A673 (cell line): ENCODE results near the gene EFCAB8.

Experiments
- EZH2 ChIP-seq: fragments of 200-600 bp; sonication (generic); IDR thresholded peaks from 2 replicates; pipeline ENCODE4 v1.6.1; 2017; ENCODE audit warnings: borderline replicate concordance, low read depth, mild to moderate bottlenecking, mixed read lengths, antibody characterized with exemption, low read length; ENCODE audit not compliant: poor library complexity, severe bottlenecking
- TF ChIP-seq, protein P1 (sequence below): fragments of 300-800, 200-600 bp; sonication (generic); conservative IDR thresholded peaks from 2 replicates; pipeline ENCODE4 v1.5.1; 2017; ENCODE audit warnings: low read depth, mild to moderate bottlenecking, antibody characterized with exemption, low read length, moderate library complexity, mixed read lengths

DNA sequence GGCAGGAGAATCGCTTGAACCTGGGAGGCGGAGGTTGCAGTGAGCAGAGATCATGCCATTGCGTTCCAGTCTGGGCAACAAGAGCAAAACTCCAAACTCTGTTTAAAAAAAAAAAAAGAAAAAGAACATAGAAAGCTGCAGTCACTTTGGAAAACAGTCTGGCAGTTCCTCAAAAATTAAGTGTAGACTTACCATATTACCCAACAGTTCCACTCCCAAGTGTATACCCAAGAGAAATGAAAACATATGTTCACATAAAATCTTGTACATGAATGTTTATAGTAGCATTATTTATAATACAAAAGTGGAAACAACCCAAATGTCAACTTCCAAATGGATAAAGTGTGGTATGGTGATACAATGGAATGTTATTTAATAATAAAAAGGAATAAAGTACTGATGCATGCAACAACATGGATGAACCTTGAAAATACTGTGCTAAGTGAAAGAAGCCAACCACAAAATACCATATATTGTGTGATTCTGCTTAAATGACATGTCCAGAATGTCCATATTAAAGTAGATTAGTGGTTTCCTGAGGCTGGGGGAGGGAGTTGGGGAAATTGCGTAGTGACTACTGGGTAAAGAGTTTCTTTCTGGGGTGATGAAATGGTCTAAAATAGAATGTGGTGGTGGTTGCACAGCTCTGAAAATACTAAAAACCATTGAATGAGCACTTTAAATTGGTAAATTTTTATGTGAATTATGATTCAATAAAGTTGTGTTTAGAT is 82.6 kb downstream of the EFCAB8 start:
- TF ChIP-seq, protein P1, sequence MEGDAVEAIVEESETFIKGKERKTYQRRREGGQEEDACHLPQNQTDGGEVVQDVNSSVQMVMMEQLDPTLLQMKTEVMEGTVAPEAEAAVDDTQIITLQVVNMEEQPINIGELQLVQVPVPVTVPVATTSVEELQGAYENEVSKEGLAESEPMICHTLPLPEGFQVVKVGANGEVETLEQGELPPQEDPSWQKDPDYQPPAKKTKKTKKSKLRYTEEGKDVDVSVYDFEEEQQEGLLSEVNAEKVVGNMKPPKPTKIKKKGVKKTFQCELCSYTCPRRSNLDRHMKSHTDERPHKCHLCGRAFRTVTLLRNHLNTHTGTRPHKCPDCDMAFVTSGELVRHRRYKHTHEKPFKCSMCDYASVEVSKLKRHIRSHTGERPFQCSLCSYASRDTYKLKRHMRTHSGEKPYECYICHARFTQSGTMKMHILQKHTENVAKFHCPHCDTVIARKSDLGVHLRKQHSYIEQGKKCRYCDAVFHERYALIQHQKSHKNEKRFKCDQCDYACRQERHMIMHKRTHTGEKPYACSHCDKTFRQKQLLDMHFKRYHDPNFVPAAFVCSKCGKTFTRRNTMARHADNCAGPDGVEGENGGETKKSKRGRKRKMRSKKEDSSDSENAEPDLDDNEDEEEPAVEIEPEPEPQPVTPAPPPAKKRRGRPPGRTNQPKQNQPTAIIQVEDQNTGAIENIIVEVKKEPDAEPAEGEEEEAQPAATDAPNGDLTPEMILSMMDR, result no peak
- no peak for TF ChIP-seq EZH2
